GM18951 (cell line): ENCODE results near the gene SNX25.

Experiments
- POLR2A ChIP-seq: IDR thresholded peaks from 4 replicates; pipeline ENCODE4 v1.6.1; 2011; ENCODE audit warnings: mild to moderate bottlenecking; ENCODE audit not compliant: insufficient read length, insufficient read depth; ENCODE audit errors: extremely low read depth
- in situ Hi-C: fragments of 300-500 bp; cut with MboI; formaldehyde crosslinking; loops from one replicate; pipeline ENCODE4 v1.12.0; 2022; ENCODE audit warnings: low sequenced_read_pairs, mixed read lengths, inconsistent platforms; ENCODE audit not compliant: unreplicated experiment

The SNX25 gene

GRCh38 chr4:185395238-185395955, 186.0 kb downstream of the SNX25 start, which contains the start of gene LRP2BP:
TSS of gene LRP2BP (minus strand) at chr4:185395924. CDS start at chr4:185378186, 17,738 bp downstream.
- in situ Hi-C loops, result no loop called here
- no peak for TF ChIP-seq POLR2A

GRCh38 chr4:185395956-185396723, 186.7 kb downstream of the SNX25 start:
- in situ Hi-C loops, result no loop called here
- TF ChIP-seq POLR2A, result peak; percentile 75

GRCh38 chr4:185396724-185397385, 187.5 kb downstream of the SNX25 start, which contains the start of gene ANKRD37:
TSS of gene ANKRD37 (plus strand) at chr4:185396841. CDS start at chr4:185396924, 83 bp downstream.
- TF ChIP-seq POLR2A, result peak; percentile 11
- in situ Hi-C loops, result no loop called here

- TF ChIP-seq POLR2A, result no peak
- in situ Hi-C loops, result no loop called here
Measured at GRCh38 chr4:185398618-185399017, 189.2 kb downstream of the SNX25 start.

- no peak for TF ChIP-seq POLR2A
- in situ Hi-C loops, result no loop called here
Measured at GRCh38 chr4:185399466-185399865, 190.1 kb downstream of the SNX25 start.

- TF ChIP-seq POLR2A, result no peak
- in situ Hi-C loops, result no loop called here
Measured at GRCh38 chr4:185404031-185404430, 194.6 kb downstream of the SNX25 start.

- in situ Hi-C loops, result no loop called here
Measured at GRCh38 chr4:185405296-185405999, 196.1 kb downstream of the SNX25 start.

GRCh38 chr4:185408432-185408831, 199.0 kb downstream of the SNX25 start:
- no peak for TF ChIP-seq POLR2A
- in situ Hi-C loops, result no loop called here

More at GRCh38 chr4:185405296-185405999, 196.1 kb downstream of the SNX25 start:
- no peak for TF ChIP-seq POLR2A

- in situ Hi-C loops, result no loop called here
- no peak for TF ChIP-seq POLR2A
Measured at GRCh38 chr4:185411849-185412248, 202.5 kb downstream of the SNX25 start.

- TF ChIP-seq POLR2A, result no peak
- in situ Hi-C loops, result no loop called here
Measured at GRCh38 chr4:185412412-185412811, 203.0 kb downstream of the SNX25 start.
